ENCODE results near the gene GNAI2.

DNA sequence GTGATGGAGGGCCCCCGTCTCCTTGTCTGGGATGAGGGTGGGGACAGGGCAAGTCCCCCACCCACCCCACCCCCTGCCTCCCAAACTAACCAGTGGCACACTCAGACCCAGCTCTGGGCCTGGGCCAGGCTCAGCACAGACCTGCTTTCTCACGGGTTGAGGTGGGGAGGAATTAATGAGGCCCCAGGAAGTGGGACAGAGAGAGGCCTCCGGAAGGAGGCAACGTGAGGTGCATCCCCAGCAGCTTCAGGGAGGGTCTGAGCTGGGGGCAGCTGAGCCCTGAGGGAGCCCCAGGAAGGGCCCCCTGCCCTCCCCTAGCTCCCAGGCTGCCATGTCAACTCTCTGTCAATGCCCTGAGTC, 15.0 kb upstream of the GNAI2 start:
- TF ChIP-seq POLR2A (IDR thresholded peaks at IDR 0.05) = no peak
- TF ChIP-seq, protein P1, sequence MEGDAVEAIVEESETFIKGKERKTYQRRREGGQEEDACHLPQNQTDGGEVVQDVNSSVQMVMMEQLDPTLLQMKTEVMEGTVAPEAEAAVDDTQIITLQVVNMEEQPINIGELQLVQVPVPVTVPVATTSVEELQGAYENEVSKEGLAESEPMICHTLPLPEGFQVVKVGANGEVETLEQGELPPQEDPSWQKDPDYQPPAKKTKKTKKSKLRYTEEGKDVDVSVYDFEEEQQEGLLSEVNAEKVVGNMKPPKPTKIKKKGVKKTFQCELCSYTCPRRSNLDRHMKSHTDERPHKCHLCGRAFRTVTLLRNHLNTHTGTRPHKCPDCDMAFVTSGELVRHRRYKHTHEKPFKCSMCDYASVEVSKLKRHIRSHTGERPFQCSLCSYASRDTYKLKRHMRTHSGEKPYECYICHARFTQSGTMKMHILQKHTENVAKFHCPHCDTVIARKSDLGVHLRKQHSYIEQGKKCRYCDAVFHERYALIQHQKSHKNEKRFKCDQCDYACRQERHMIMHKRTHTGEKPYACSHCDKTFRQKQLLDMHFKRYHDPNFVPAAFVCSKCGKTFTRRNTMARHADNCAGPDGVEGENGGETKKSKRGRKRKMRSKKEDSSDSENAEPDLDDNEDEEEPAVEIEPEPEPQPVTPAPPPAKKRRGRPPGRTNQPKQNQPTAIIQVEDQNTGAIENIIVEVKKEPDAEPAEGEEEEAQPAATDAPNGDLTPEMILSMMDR (IDR thresholded peaks at IDR 0.05) = no peak

Measured in adrenal gland (tissue), 5 donors.